Activated B cell treated with CpG ODN at 0.5 μM for 24 hours (primary cell): Measurements from ENCODE around the gene HIVEP3. TPM values are rescaled to one million over a fixed set of nuclear protein-coding genes. Genes with fewer than 3 reads are reported as not detected.

Source experiments
- ATAC-seq: fragments of 200-7000 bp; cut with Tn5 transposase; one replicate; pipeline ENCODE4 v1.10.0; 2021; ENCODE audit warnings: low read depth, mild to moderate bottlenecking, moderate library complexity
- CTCF ChIA-PET: fragments of 350-600 bp; sonication (Branson Sonifier 250); formaldehyde crosslinking; loops from one replicate; lab custom pipeline; 2021; ENCODE audit warnings: antibody characterized with exemption; lab: Charles Lee
- POLR2A ChIA-PET: fragments of 350-600 bp; sonication (Branson Sonifier 250); formaldehyde crosslinking; loops from one replicate; lab custom pipeline; 2021; ENCODE audit warnings: antibody characterized with exemption; lab: Charles Lee
- DNase-seq: peaks from one replicate; pipeline ENCODE4 v3.0.0; 2022
- H3K27ac Mint-ChIP-seq: one replicate; pipeline ENCODE4 v1.8.0; 2020; ENCODE audit warnings: mixed read lengths
- H3K27me3 Mint-ChIP-seq: one replicate; pipeline ENCODE4 v1.8.0; 2021; ENCODE audit warnings: mixed read lengths
- H3K36me3 Mint-ChIP-seq: one replicate; pipeline ENCODE4 v1.8.0; 2021; ENCODE audit warnings: low read depth, mixed read lengths
- H3K4me1 Mint-ChIP-seq: one replicate; pipeline ENCODE4 v1.8.0; 2021; ENCODE audit warnings: mixed read lengths
- H3K4me3 Mint-ChIP-seq: one replicate; pipeline ENCODE4 v1.8.0; 2020; ENCODE audit warnings: mild to moderate bottlenecking, mixed read lengths
- H3K9me3 Mint-ChIP-seq: one replicate; pipeline ENCODE4 v1.8.0; 2020; ENCODE audit warnings: mixed read lengths
- CTCF ChIP-seq: fragments of 200-600 bp; IDR thresholded peaks from one replicate; pipeline ENCODE4 v1.8.0; 2022; ENCODE audit warnings: antibody characterized with exemption, mild to moderate bottlenecking
- intact Hi-C: fragments of 100-400 bp; cut with micrococcal nuclease; formaldehyde crosslinking; loops from one replicate; pipeline ENCODE4 v1.15.1; 2024
- total RNA-seq: library from RNA; stranded (reverse); gene quantifications from 2 replicates; pipeline ENCODE4 v1.2.3, GENCODE V29; 2022

HIVEP3 gene
- total RNA-seq, 1 donor from 2014 or later: 14.4 TPM

GRCh38 chr1:41547781-41548560, 370.8 kb downstream of the HIVEP3 start:
- intact Hi-C loops: no loop called here
- no peak for TF ChIP-seq CTCF
- DNase-seq (no peak), ATAC-seq (no peak)
- Mint-ChIP-seq H3K9me3 (peaks cover 2% of the 10 kb centered on the region), H3K4me3 (no peak overlapping the region), H3K36me3 (peaks cover 13% of the 10 kb centered on the region), H3K27ac (no peak overlapping the region), H3K4me1 (peaks cover 34% of the 10 kb centered on the region), H3K27me3 (no peaks in the 10 kb centered on the region)
- CTCF ChIA-PET: no interaction called here
- POLR2A ChIA-PET: interaction anchor here (0.5 kb wide), 1 partner anchor 734 kb away, joined by 3 read pairs; no protein-coding TSS in a partner anchor

- H3K4me3 Mint-ChIP-seq: no peak overlapping the region
- POLR2A ChIA-PET: interaction anchor here (0.5 kb wide), 1 partner anchor 735 kb away, joined by 3 read pairs; no protein-coding TSS in a partner anchor
- H3K9me3 Mint-ChIP-seq: peaks cover 2% of the 10 kb centered on the region
- CTCF ChIA-PET: no interaction called here
- no peaks in the 10 kb centered on the region for H3K27me3 Mint-ChIP-seq
- H3K27ac Mint-ChIP-seq: no peak overlapping the region
- peaks cover 36% of the 10 kb centered on the region for H3K4me1 Mint-ChIP-seq
- peaks cover 19% of the 10 kb centered on the region for H3K36me3 Mint-ChIP-seq
- no peak for ATAC-seq
- intact Hi-C loops: no loop called here
- DNase-seq: no peak
- no peak for TF ChIP-seq CTCF
Observed at GRCh38 chr1:41547336-41547735, 371.4 kb downstream of the HIVEP3 start.

GRCh38 chr1:41546833-41547135, 371.9 kb downstream of the HIVEP3 start:
- peaks cover 2% of the 10 kb centered on the region for H3K9me3 Mint-ChIP-seq
- POLR2A ChIA-PET: no interaction called here

GRCh38 chr1:41545996-41546832, 372.5 kb downstream of the HIVEP3 start:
- DNase-seq (no peak), ATAC-seq (no peak)
- H3K4me1 Mint-ChIP-seq: peaks cover 40% of the 10 kb centered on the region
- intact Hi-C loops: no loop called here
- H3K9me3 Mint-ChIP-seq: peaks cover 2% of the 10 kb centered on the region
- H3K27ac Mint-ChIP-seq: no peak overlapping the region
- ChIA-PET CTCF (no interaction called here), POLR2A (no interaction called here)
- H3K36me3 Mint-ChIP-seq: peaks cover 22% of the 10 kb centered on the region
- no peak overlapping the region for H3K4me3 Mint-ChIP-seq
- TF ChIP-seq CTCF: no peak
- no peaks in the 10 kb centered on the region for H3K27me3 Mint-ChIP-seq

More at GRCh38 chr1:41546833-41547135, 371.9 kb downstream of the HIVEP3 start:
- intact Hi-C loops: no loop called here
- peaks cover 22% of the 10 kb centered on the region for H3K36me3 Mint-ChIP-seq
- H3K27me3 Mint-ChIP-seq: no peaks in the 10 kb centered on the region
- TF ChIP-seq CTCF: no peak
- no peak overlapping the region for H3K27ac Mint-ChIP-seq
- DNase-seq (no peak), ATAC-seq (no peak)
- H3K4me3 Mint-ChIP-seq: no peak overlapping the region
- peaks cover 39% of the 10 kb centered on the region for H3K4me1 Mint-ChIP-seq
- CTCF ChIA-PET: no interaction called here
